ENCODE measurements around the gene PPP2R3C.

DNA sequence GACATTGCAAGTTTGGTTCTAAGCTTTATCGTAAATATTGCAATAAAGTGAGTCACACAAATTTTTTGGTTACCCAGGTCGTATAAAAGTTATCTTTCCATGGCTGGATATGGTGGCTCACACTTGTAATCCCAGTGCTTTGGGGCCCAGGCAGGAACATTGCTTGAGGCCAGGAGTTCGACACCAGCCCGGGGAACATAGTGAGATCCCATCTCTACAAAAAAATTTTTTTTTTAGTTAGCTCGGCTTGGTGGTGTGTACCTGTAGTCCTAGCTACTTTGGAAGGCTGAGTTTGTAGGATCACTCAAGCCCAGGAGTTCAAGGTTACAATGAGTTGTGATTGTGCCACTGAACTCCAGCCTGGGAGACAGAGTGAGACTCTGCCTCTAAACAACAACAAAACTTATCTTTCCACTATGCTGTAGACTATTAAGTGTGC is 24.9 kb upstream of the PPP2R3C start:
- no peak for TF ChIP-seq CTCF (IDR thresholded peaks at IDR 0.05)
- no peak for TF ChIP-seq ZFX (IDR thresholded peaks at IDR 0.05; ENCODE audit: borderline replicate concordance)
